ENCODE data around the gene OTOP1. TPM values are rescaled to one million over a fixed set of nuclear protein-coding genes. Genes with fewer than 3 reads are reported as not detected.
"Not testable (repeated sequence)": the region's sequence is repeated elsewhere in the genome, so short reads cannot be mapped to it uniquely, and the experiment has no call there.

OTOP1 gene
- total RNA-seq, 1 experiment from 2014 or later, result not detected

GRCh38 chr4:4247696-4248028, 20.9 kb upstream of the OTOP1 start:
- in situ Hi-C loops (cut with HindIII; ENCODE audit: low pct_unique_long_range_greater_than_20kb, low sequenced_read_pairs), result no loop called here
- no peak for DNase-seq (ENCODE audit: low read depth)

- in situ Hi-C loops (cut with HindIII; ENCODE audit: low pct_unique_long_range_greater_than_20kb, low sequenced_read_pairs), result no loop called here
- DNase-seq (ENCODE audit: low read depth), result no peak
Measured at GRCh38 chr4:4245172-4245571, 18.4 kb upstream of the OTOP1 start.

DNA sequence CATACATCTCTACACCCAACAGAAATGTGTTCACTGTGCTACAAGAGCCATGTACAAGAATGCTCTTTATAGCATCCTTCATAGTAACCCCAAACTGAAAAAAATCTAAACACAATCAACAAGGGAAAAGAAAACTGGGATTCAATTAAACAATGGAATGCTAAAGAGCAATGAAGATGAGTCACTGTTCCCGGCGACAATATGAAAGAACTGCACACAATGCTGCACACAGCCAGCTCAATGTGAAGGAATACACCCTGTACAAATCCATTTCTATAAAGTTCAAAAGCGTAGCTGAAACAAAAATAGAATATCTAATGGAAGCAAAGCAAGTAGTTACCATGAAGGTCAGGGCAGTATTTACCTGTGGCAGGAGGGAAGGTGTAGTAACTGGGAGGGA, 12.8 kb upstream of the OTOP1 start:
- in situ Hi-C loops (cut with HindIII; ENCODE audit: low pct_unique_long_range_greater_than_20kb, low sequenced_read_pairs); DNase-seq (ENCODE audit: low read depth): not testable (repeated sequence)

DNA sequence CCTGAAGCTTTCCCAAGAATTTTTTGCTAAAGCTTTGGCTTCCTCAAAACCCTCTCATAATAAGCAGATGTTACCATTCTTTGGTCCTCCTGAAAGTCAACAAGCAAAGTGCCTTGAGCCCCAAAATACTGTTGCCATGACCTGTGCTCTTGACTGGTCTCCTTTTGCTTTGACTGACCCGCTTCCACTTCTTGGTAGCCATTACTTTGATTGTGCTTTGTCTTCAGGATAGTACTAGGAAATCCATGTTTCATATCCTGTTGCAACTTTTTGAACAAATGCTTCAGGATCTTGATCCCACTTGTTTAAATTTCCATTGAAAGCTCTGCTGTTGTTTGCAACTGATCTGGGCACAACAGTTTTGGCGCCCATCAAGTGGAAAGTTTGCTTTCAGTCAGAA, 6.9 kb upstream of the OTOP1 start:
- in situ Hi-C loops (cut with HindIII; ENCODE audit: low pct_unique_long_range_greater_than_20kb, low sequenced_read_pairs), result no loop called here
- DNase-seq (ENCODE audit: low read depth), result no peak

DNA sequence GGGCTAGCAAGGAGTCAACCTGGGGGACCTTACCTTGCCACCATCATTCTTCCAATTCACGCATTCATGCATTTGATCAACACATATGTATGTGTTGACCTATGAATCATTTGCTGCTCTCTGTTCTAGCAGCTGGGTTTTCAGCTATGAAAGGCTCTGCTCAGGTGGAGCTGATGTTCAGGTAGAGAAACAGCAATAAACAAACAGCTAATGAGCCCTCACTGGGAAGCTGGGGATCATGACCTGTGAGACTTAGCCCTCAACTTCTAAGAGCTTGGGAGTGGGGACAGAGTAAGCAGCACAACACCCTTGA, 1.6 kb upstream of the OTOP1 start:
- in situ Hi-C loops (cut with HindIII; ENCODE audit: low pct_unique_long_range_greater_than_20kb, low sequenced_read_pairs), result no loop called here
- no peak for DNase-seq (ENCODE audit: low read depth)

- DNase-seq (ENCODE audit: low read depth), result no peak
- in situ Hi-C loops (cut with HindIII; ENCODE audit: low pct_unique_long_range_greater_than_20kb, low sequenced_read_pairs), result no loop called here
Measured at GRCh38 chr4:4227510-4228355, 1.0 kb upstream of the OTOP1 start.

DNA sequence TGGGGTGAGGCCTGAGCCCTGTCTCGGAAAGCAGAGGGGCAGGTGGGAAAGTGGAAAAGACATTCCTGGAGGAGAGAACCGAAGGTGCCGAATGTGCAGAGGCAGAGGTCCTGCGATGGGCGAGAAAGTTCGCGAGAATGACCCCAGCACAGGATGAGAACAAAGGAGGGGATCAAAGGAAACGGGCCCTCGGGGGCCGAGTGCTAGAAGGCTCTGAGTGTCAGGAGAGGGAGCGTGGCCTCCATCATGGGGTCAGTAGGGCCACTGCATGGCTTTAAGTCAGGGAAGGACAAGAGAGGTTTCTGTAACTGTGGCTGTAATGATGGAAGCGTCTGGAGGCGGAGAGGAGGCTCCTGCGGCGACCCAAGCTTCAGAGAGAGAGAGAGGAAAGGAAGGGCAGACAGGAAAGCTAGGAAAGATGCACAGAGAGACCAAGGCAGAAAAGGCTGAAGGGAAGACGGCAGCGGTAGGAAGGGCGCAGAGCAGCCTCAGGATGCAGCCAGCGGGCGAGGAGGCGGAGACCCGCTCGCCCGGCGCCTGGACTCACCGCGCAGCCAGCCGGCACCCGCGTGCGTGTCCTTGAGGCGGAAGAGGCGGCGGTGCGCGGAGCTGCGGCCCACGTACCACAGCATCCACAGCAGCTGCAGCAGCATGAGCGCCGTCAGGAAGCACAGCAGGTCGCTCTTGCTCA, 669 bp downstream of the OTOP1 start:
- DNase-seq (ENCODE audit: low read depth), result no peak
- in situ Hi-C loops (cut with HindIII; ENCODE audit: low pct_unique_long_range_greater_than_20kb, low sequenced_read_pairs), result no loop called here

DNA sequence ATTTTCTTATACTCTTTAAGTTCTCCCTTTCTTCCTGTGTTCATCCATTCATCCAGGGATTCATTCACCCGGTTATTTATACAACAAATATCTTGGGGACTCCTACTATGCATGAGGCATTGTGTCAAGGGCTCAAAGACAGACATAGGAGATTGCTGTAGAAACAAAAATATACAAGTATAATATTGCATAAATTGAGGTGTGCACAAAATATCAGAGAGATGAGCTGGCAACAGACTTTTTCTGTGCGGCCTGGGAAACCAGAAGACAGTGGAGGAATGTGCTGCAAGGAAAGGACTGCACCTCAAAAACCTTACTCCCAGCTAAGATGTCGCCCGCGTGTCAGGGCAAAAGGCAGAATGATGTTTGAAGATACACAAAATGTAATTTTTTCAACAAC, 9.6 kb downstream of the OTOP1 start:
- in situ Hi-C loops (cut with HindIII; ENCODE audit: low pct_unique_long_range_greater_than_20kb, low sequenced_read_pairs), result no loop called here
- peak; percentile 28 for DNase-seq (ENCODE audit: low read depth)

DNA sequence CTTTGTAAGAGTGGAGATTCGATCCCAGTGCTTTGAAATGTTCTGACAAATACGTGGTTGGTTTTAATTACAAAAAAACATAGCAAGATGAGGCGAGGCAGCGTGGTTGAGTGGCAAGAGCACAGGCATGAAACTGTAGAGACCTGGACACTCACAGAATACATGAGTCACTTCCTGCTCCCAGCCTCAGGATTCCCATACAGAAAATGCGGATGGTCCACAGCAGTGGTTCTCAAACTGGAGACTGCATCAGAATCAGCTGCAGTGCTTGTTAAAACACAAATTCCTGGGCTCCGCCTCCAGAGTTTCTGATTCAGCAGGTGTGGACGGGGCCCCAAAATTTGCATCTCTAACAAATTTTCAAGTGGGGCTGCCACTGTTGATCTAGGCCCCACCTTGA, 10.1 kb downstream of the OTOP1 start:
- DNase-seq (ENCODE audit: low read depth), result peak; percentile 33
- in situ Hi-C loops (cut with HindIII; ENCODE audit: low pct_unique_long_range_greater_than_20kb, low sequenced_read_pairs), result no loop called here

DNA sequence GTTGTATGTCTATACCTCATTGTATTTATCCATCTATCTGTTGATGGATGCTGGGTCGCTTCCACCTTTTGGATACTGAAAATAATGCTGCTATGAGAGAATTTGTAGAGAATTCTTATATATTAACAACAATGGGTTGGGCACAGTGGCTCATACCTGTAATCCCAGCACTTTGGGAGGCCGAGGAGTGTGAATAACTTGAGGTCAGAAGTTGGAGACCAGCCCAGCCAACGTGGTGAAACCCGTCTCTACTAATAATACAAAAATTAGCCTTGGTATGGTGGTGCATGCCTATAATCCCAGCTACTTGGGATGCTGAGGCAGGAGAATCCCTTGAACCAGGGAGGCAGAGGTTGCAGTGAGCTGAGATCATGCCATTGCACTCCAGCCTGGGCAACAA, 13.1 kb downstream of the OTOP1 start:
- DNase-seq (ENCODE audit: low read depth); in situ Hi-C loops (cut with HindIII; ENCODE audit: low pct_unique_long_range_greater_than_20kb, low sequenced_read_pairs): not testable (repeated sequence)

- no peak for DNase-seq (ENCODE audit: low read depth)
- in situ Hi-C loops (cut with HindIII; ENCODE audit: low pct_unique_long_range_greater_than_20kb, low sequenced_read_pairs), result no loop called here
Measured at GRCh38 chr4:4206204-4206603, 20.5 kb downstream of the OTOP1 start.

GRCh38 chr4:4204401-4204745, 22.4 kb downstream of the OTOP1 start:
- in situ Hi-C loops (cut with HindIII; ENCODE audit: low pct_unique_long_range_greater_than_20kb, low sequenced_read_pairs), result no loop called here
- no peak for DNase-seq (ENCODE audit: low read depth)

GRCh38 chr4:4203688-4204400, 22.9 kb downstream of the OTOP1 start:
- in situ Hi-C loops (cut with HindIII; ENCODE audit: low pct_unique_long_range_greater_than_20kb, low sequenced_read_pairs), result no loop called here
- DNase-seq (ENCODE audit: low read depth), result no peak

DNA sequence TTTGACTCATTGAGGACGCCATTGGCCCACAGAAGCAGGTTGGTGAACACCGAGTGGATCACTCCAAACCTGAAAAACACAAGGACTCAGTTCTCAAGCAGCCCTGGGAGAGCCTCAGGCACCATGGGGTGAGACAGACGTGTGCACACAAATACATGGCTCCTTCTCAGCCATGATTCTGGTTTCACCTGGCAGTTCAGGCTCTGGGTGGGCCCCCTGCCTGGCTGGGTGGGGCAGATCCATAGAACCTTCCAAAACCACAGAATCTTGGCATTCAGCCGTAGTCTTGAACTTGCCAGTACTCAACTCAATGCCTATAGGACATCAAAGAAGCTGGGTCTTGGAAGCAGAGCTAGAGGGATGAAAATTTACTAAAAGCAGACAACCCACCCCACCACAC, 24.2 kb downstream of the OTOP1 start:
- no peak for DNase-seq (ENCODE audit: low read depth)
- in situ Hi-C loops (cut with HindIII; ENCODE audit: low pct_unique_long_range_greater_than_20kb, low sequenced_read_pairs), result no loop called here

DNA sequence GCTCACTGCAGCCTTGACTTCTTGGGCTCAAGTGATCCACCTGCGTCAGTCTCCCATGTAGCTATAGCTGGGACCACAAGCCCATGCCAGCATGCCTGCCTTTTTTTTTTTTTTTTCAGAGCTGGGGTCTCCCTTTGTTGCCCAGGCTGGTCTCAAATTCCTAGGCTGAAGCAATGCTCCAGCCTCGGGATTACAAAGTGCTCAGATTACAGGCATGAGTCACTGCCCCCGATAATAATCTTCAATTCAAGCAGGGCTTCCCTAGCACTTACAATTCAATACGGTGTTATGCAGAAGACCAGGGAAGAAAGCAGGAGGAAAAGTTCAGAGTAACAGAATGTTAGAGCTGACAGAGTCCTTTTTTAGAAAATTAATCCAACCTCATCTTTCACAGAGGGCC, 26.1 kb downstream of the OTOP1 start:
- in situ Hi-C loops (cut with HindIII; ENCODE audit: low pct_unique_long_range_greater_than_20kb, low sequenced_read_pairs), result no loop called here
- no peak for DNase-seq (ENCODE audit: low read depth)

DNA sequence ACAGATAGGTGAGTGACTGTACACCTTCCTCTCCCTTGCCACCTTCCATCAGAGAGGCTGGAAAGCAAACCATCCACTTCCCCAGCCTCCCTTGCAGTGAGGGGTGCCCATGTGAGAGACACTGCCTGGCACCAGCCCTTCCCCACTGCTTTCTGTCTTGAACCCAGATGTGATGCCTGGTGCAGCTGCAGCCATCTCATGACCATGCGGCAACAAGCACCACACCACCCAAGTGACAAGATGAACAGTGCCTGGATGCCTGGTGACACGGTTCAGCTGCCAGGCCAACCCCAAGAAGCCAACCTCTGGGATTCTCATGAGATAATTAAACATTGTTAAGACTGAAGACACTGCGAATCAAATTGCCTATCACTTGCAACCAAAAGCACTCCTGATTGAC, 31.4 kb downstream of the OTOP1 start:
- in situ Hi-C loops (cut with HindIII; ENCODE audit: low pct_unique_long_range_greater_than_20kb, low sequenced_read_pairs), result no loop called here
- DNase-seq (ENCODE audit: low read depth), result no peak

- DNase-seq (ENCODE audit: low read depth); in situ Hi-C loops (cut with HindIII; ENCODE audit: low pct_unique_long_range_greater_than_20kb, low sequenced_read_pairs): not testable (repeated sequence)
Measured at GRCh38 chr4:4188557-4188956, 38.2 kb downstream of the OTOP1 start.

DNA sequence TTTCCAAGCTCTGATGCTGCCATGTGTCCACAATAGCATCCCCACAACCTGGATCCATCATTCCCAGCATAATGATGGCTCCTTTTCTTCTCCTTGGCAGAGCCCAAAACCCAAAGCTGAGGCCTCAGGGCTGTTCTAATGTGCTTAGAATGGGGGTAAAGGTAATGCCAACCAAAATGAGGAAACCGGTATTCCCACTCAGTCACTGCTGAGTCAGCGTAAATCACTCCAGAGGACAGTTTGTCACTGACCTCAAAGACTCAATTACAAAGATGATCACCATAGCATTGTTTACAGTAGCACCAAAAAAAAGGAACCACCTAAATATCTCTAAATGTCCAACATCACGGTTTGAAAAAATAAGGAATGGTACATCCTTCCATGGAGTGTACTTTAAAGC, 41.2 kb downstream of the OTOP1 start:
- in situ Hi-C loops (cut with HindIII; ENCODE audit: low pct_unique_long_range_greater_than_20kb, low sequenced_read_pairs), result no loop called here
- no peak for DNase-seq (ENCODE audit: low read depth)

DNA sequence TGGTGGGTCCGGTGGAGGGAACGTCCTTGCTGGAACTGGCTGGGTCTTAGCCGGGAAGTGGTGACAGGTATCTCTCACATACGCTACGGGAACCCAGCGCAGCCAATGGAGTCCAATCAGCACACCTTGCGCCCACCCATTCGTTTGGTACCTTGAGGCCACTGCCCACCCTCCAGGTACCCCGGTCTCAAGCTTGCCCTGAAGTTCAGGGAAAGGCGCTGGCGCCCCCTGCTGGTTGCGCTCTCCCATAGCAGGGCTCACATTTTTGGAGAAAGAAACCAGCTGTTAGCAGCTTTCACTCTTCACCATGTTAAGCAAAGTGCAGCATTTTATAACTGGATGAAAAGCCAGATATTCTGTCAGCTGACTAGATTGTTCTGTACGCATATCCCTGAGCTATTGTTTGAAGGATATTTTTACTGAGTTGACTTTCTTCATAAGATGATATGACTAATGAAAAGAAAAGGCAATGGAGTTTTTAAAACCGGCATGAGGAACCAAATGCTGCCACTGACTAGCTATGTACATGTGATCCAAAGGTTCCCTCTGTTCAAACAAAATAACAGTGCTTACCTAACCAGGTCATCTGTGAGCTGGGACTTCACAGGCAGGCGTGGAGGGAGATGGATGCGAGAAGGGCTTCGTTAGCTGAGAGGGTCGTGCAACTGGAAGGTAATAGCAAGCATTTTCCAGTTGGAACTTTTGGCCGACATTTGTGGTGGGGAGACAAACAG, 43.7 kb downstream of the OTOP1 start:
- in situ Hi-C loops (cut with HindIII; ENCODE audit: low pct_unique_long_range_greater_than_20kb, low sequenced_read_pairs), result no loop called here
- DNase-seq (ENCODE audit: low read depth), result no peak
